Activated CD4-positive, alpha-beta T cell treated with anti-CD3 and anti-CD28 coated beads, Interleukin-2, amount 10 ng/mL, durations not matched to agents 24 days and 14 days (primary cell): ENCODE data around the gene GTPBP8. TPM values are rescaled to one million over a fixed set of nuclear protein-coding genes. Genes with fewer than 3 reads are reported as not detected.

ENCODE experiments used
- total RNA-seq: library from RNA; stranded (reverse); gene quantifications from 2 replicates; pipeline ENCODE4 v1.2.3, GENCODE V29; 2022

The GTPBP8 gene
- total RNA-seq, 1 donor from 2014 or later, result 18.9 TPM

Other genes starting within 250 kb of the GTPBP8 start
- not detected in 2 replicates for gene CD200R1L, start 144.1 kb upstream of the GTPBP8 start, total RNA-seq
- 3.8 TPM in 2 replicates for gene CD200R1, start 15.9 kb upstream of the GTPBP8 start, total RNA-seq
- 1.4 and 1.9 TPM in 2 replicates for gene BOC, start 220.6 kb downstream of the GTPBP8 start, total RNA-seq